Measurements from ENCODE around the gene RABAC1. TPM values are rescaled to one million over a fixed set of nuclear protein-coding genes. Genes with fewer than 3 reads are reported as not detected.

Gene RABAC1
- total and polyA plus RNA-seq, 2 of the 8 experiments (the other 6 are each of a cell fraction or from before 2014, with no cell fraction given): 124 to 439 TPM

GRCh38 chr19:41959056-41960053 is at the start of gene RABAC1 (continued):
- TF ChIP-seq EP300 (IDR thresholded peaks at IDR 0.05; ENCODE audit: borderline replicate concordance in 1 of 2, low read depth in 2 of 2, low read length in 2 of 2) (no peak), SP4 (IDR thresholded peaks at IDR 0.05; ENCODE audit: low read length) (no peak), SRF (IDR thresholded peaks at IDR 0.05; ENCODE audit: low read depth, low read length) (no peak), SIX5 (IDR thresholded peaks at IDR 0.05; ENCODE audit: low read depth, low read length) (peak; percentile 96), KDM4A (IDR thresholded peaks at IDR 0.05; ENCODE audit: low read depth, low read length, severe bottlenecking) (peak; percentile 83), RFX5 (IDR thresholded peaks at IDR 0.05; ENCODE audit: borderline replicate concordance, low read depth, low read length) (no peak), YY1 (IDR thresholded peaks at IDR 0.05; ENCODE audit: low read depth, low read length) (peak; percentile 94), SAP30 (IDR thresholded peaks at IDR 0.05; ENCODE audit: insufficient read depth, insufficient replicate concordance, low read length) (no peak), EZH2 (IDR thresholded peaks at IDR 0.05; ENCODE audit: low read depth, low read length, severe bottlenecking) (no peak), TBP (IDR thresholded peaks at IDR 0.05; ENCODE audit: low read depth, low read length) (0 out of 2 replicates have a peak, but pooled peaks have one; percentile 57), NANOG (IDR thresholded peaks at IDR 0.05; ENCODE audit: insufficient read depth, low read depth, low read length, poor library complexity, severe bottlenecking) (no peak), CHD2 (IDR thresholded peaks at IDR 0.05; ENCODE audit: low read length) (no peak), SIRT6 (IDR thresholded peaks at IDR 0.05; ENCODE audit: low read length) (no peak), RNF2 (IDR thresholded peaks at IDR 0.05; ENCODE audit: borderline replicate concordance, low read depth, low read length, missing control alignments, poor library complexity, severe bottlenecking) (no peak), POU5F1 (IDR thresholded peaks at IDR 0.05; ENCODE audit: low read depth, low read length) (no peak), MAX (IDR thresholded peaks at IDR 0.05) (peak; percentile 33; the same call in 1 of the 2 replicates), GTF2F1 (IDR thresholded peaks at IDR 0.05; ENCODE audit: borderline replicate concordance, low read depth, low read length) (no peak), TEAD4 (IDR thresholded peaks at IDR 0.05; ENCODE audit: low read depth, low read length) (no peak), CREB1 (IDR thresholded peaks at IDR 0.05) (peak; percentile 91), ZNF274 (IDR thresholded peaks at IDR 0.05; ENCODE audit: borderline replicate concordance, extremely low read depth, low read length) (no peak)

Data from H1 (cell line).